ENCODE results near the gene NTN5.

DNA sequence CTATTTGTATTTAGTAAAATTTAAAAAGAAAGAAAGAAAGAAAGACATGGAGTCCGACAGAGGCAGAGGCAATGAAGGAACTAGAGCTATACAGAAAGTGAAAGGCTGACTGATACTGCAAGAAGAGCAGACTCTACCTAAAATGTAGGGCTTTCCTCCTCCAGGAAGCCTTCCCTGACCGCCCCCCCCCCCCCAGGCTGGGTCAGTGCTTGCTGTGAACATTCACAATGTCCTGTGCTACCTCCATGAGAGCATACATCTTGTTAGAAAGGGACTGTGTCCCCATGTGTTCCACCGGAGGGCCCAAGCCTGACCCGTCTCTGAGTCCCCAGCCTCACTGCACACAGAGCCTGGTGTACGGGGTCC is 21.2 kb downstream of the NTN5 start:
- TF ChIP-seq PML (IDR thresholded peaks at IDR 0.05; ENCODE audit: low read length) (no peak), POLR2AphosphoS5 (IDR thresholded peaks at IDR 0.05; ENCODE audit: low read length) (no peak), POLR2A (IDR thresholded peaks at IDR 0.05; ENCODE audit: low read depth, low read length) (no peak), EGR1 (IDR thresholded peaks at IDR 0.05; ENCODE audit: borderline replicate concordance in 1 of 2, low read depth in 2 of 2, low read length in 2 of 2) (no peak), WRNIP1 (IDR thresholded peaks at IDR 0.05; ENCODE audit: borderline replicate concordance, low read depth, low read length) (no peak), CHD1 (IDR thresholded peaks at IDR 0.05; ENCODE audit: low read depth, low read length) (no peak)
- TF ChIP-seq, protein P1, sequence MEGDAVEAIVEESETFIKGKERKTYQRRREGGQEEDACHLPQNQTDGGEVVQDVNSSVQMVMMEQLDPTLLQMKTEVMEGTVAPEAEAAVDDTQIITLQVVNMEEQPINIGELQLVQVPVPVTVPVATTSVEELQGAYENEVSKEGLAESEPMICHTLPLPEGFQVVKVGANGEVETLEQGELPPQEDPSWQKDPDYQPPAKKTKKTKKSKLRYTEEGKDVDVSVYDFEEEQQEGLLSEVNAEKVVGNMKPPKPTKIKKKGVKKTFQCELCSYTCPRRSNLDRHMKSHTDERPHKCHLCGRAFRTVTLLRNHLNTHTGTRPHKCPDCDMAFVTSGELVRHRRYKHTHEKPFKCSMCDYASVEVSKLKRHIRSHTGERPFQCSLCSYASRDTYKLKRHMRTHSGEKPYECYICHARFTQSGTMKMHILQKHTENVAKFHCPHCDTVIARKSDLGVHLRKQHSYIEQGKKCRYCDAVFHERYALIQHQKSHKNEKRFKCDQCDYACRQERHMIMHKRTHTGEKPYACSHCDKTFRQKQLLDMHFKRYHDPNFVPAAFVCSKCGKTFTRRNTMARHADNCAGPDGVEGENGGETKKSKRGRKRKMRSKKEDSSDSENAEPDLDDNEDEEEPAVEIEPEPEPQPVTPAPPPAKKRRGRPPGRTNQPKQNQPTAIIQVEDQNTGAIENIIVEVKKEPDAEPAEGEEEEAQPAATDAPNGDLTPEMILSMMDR (IDR thresholded peaks at IDR 0.05 in 2 of 3, conservative IDR thresholded peaks at IDR 0.05 in 1 of 3; ENCODE audit: control insufficient read depth in 2 of 3, extremely low read depth in 1 of 3, insufficient read depth in 1 of 3, low read depth in 3 of 3, low read length in 3 of 3) = no peak
- TF ChIP-seq, protein P2, sequence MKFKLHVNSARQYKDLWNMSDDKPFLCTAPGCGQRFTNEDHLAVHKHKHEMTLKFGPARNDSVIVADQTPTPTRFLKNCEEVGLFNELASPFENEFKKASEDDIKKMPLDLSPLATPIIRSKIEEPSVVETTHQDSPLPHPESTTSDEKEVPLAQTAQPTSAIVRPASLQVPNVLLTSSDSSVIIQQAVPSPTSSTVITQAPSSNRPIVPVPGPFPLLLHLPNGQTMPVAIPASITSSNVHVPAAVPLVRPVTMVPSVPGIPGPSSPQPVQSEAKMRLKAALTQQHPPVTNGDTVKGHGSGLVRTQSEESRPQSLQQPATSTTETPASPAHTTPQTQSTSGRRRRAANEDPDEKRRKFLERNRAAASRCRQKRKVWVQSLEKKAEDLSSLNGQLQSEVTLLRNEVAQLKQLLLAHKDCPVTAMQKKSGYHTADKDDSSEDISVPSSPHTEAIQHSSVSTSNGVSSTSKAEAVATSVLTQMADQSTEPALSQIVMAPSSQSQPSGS (IDR thresholded peaks at IDR 0.05; ENCODE audit: low read length) = no peak

Measured in GM12878 (cell line).